OCI-LY3 (cell line): ENCODE results near the gene AGPAT3.

Experiments
- EZH2phosphoT487 ChIP-seq: fragments of 200-600 bp; shearing (Covaris generic); IDR thresholded peaks from 2 replicates; pipeline ENCODE4 v1.6.1; 2018; ENCODE audit warnings: antibody characterized with exemption, mixed run types, low read depth
- TF ChIP-seq, protein P1 (sequence below): fragments of 200-600, 300-600 bp; sonication (generic); IDR thresholded peaks from 2 replicates; pipeline ENCODE4 v1.5.1; 2014; ENCODE audit warnings: antibody characterized with exemption, low read length, low read depth

GRCh38 chr21:43817157-43818086, 47.6 kb upstream of the AGPAT3 start:
- TF ChIP-seq, protein P1, sequence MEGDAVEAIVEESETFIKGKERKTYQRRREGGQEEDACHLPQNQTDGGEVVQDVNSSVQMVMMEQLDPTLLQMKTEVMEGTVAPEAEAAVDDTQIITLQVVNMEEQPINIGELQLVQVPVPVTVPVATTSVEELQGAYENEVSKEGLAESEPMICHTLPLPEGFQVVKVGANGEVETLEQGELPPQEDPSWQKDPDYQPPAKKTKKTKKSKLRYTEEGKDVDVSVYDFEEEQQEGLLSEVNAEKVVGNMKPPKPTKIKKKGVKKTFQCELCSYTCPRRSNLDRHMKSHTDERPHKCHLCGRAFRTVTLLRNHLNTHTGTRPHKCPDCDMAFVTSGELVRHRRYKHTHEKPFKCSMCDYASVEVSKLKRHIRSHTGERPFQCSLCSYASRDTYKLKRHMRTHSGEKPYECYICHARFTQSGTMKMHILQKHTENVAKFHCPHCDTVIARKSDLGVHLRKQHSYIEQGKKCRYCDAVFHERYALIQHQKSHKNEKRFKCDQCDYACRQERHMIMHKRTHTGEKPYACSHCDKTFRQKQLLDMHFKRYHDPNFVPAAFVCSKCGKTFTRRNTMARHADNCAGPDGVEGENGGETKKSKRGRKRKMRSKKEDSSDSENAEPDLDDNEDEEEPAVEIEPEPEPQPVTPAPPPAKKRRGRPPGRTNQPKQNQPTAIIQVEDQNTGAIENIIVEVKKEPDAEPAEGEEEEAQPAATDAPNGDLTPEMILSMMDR, result no peak
- no peak for TF ChIP-seq EZH2phosphoT487
